ENCODE data around the gene FMNL2. TPM values are rescaled to one million over a fixed set of nuclear protein-coding genes. Genes with fewer than 3 reads are reported as not detected.
"Not testable (repeated sequence)": the region's sequence is repeated elsewhere in the genome, so short reads cannot be mapped to it uniquely, and the experiment has no call there.

FMNL2 gene
- total RNA-seq, 1 donor from 2014 or later = 24.7 TPM

DNA sequence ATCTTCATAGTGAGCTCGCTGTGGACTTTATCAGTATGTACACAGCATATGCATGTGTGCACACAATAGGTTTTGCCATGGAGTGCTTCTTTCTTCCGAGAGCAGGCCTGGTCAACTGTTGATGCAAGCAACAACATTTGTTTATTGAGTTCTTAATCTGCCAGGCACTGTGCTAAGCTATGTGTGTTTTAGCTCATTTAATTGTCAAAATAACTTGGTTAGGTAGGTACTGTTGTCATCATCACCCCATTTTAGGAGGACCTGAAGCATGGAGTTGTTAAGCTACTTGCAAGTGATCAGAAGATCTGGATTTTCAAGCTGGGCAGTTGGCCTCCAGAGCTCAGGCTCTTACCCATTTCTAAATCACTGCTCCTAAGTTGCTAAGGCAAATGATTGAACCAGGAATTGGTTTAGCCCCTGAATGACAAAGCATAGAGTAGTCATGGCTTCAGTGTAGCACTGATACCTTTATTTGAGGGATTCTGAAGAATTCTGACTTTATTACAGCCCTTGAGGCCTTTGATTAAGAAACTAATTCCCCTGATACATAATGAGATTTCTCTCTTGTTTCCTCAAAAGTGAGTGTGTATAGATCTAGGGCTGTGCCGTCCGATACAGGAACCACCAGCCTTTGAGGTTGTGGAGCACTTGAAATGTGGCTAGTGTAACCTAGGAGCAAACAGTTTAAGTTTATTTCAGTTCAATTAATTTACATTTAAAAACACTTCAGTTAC, 132.9 kb downstream of the FMNL2 start:
- peak; percentile 32 for DNase-seq (ENCODE audit: low read depth)
- no peaks in the 10 kb centered on the region for H3K36me3 ChIP-seq (ENCODE audit: control insufficient read depth, insufficient read depth, low read length)
- FAIRE-seq = no peak
- H3K27me3 ChIP-seq (ENCODE audit: control insufficient read depth, insufficient read depth, low read length) = no peaks in the 10 kb centered on the region
- no peak overlapping the region for H3K4me3 ChIP-seq (ENCODE audit: low read depth, low read length)
- TF ChIP-seq, protein P1, sequence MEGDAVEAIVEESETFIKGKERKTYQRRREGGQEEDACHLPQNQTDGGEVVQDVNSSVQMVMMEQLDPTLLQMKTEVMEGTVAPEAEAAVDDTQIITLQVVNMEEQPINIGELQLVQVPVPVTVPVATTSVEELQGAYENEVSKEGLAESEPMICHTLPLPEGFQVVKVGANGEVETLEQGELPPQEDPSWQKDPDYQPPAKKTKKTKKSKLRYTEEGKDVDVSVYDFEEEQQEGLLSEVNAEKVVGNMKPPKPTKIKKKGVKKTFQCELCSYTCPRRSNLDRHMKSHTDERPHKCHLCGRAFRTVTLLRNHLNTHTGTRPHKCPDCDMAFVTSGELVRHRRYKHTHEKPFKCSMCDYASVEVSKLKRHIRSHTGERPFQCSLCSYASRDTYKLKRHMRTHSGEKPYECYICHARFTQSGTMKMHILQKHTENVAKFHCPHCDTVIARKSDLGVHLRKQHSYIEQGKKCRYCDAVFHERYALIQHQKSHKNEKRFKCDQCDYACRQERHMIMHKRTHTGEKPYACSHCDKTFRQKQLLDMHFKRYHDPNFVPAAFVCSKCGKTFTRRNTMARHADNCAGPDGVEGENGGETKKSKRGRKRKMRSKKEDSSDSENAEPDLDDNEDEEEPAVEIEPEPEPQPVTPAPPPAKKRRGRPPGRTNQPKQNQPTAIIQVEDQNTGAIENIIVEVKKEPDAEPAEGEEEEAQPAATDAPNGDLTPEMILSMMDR (IDR thresholded peaks at IDR 0.05; ENCODE audit: insufficient read depth, low read length, severe bottlenecking) = no peak

DNA sequence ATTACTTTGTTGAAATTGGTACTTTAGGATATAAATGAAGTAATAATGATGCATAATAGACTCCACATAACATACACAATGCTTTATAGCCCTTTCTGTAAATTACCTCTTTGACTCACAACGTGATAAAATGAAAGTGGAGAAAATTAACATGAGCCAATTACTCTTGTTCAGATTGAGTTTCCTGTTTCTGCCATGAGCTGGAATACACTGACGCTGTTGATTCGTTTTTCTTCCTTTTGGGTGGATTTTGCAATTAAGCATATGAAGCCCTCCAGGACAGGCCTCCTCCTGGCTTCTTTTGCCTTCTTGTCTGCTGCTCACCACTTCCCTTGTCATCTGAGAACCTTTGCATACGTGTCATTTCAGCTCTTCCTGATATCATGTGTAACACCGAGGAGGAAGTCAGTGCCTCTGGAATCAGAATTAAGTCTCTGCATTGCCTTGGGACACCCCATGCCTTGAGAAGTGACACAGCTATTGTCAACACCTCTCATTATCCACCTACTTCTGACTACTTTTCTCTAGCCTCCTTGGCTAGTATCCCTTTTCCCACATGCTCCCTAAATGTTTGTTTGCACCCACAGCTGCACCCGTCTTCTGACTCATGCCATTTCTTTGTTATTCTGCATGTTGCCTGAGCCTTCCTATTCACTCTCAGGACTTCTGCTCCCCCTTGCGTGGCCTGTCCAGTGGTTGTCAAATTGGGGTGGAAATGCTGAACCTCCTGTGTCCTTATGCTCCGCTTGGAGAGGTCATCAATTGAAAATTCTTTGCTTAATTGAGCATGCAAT, 134.1 kb downstream of the FMNL2 start:
- no peaks in the 10 kb centered on the region for H3K27me3 ChIP-seq (ENCODE audit: control insufficient read depth, insufficient read depth, low read length)
- TF ChIP-seq, protein P1 (IDR thresholded peaks at IDR 0.05; ENCODE audit: insufficient read depth, low read length, severe bottlenecking) = peak; percentile 16
- peak; percentile 78 for DNase-seq (ENCODE audit: low read depth)
- H3K4me3 ChIP-seq (ENCODE audit: low read depth, low read length) = no peak overlapping the region
- H3K36me3 ChIP-seq (ENCODE audit: control insufficient read depth, insufficient read depth, low read length) = no peaks in the 10 kb centered on the region
- FAIRE-seq = peak; percentile 95

- Histone ChIP-seq H3K36me3 (ENCODE audit: control insufficient read depth, insufficient read depth, low read length) (no peaks in the 10 kb centered on the region), H3K27me3 (ENCODE audit: control insufficient read depth, insufficient read depth, low read length) (no peaks in the 10 kb centered on the region), H3K4me3 (ENCODE audit: low read depth, low read length) (no peak overlapping the region)
- no peak for DNase-seq (ENCODE audit: low read depth)
- TF ChIP-seq, protein P1 (IDR thresholded peaks at IDR 0.05; ENCODE audit: insufficient read depth, low read length, severe bottlenecking) = no peak
- FAIRE-seq = no peak
Observed at GRCh38 chr2:152470861-152471854, 136.2 kb downstream of the FMNL2 start.

DNA sequence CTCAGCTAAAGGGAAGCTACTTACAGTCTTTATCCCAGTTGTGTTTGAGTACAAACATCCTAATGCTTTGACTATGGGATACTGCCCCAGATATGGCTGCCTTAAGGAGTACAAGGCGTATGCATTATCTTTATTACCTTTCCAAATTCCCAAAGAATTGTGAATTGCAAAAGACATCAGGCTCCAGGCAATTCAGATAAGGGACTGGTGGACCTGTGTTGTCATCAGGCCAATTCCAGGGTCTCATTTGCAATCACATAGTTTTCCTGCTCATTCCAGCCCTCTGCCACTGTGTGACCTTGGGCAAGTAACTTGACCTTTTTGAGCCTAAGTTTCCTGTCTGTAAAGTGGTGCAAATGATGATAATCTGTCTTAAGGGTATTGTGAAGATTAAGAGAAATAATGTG, 137.5 kb downstream of the FMNL2 start:
- Histone ChIP-seq H3K4me3 (ENCODE audit: low read depth, low read length) (no peak overlapping the region), H3K36me3 (ENCODE audit: control insufficient read depth, insufficient read depth, low read length) (no peaks in the 10 kb centered on the region), H3K27me3 (ENCODE audit: control insufficient read depth, insufficient read depth, low read length) (no peaks in the 10 kb centered on the region)
- FAIRE-seq (no peak), DNase-seq (ENCODE audit: low read depth) (no peak)
- TF ChIP-seq, protein P1 (IDR thresholded peaks at IDR 0.05; ENCODE audit: insufficient read depth, low read length, severe bottlenecking) = no peak

- peak; percentile 73 for DNase-seq (ENCODE audit: low read depth)
- TF ChIP-seq, protein P1 (IDR thresholded peaks at IDR 0.05; ENCODE audit: insufficient read depth, low read length, severe bottlenecking) = no peak
Observed at GRCh38 chr2:152473151-152473857, 138.3 kb downstream of the FMNL2 start.

DNA sequence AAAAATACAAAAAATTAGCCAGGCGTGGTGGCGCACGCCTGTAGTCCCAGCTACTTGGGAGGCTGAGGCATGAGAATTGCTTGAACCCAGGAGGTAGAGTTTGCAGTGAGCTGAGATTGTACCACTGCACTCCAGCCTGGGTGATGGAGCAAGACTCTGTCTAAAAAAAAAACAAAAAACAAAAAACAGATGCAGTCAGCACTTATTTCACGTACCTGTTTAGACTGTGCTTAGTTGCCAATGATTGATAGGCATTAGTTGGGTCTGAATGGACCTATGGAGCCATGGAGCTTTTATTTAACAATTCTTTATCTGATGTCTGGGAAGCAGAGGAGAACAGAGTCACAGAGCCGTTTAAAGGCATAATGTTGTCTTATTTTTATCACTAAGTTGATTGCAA, 139.5 kb downstream of the FMNL2 start:
- H3K36me3 ChIP-seq (ENCODE audit: control insufficient read depth, insufficient read depth, low read length); H3K27me3 ChIP-seq (ENCODE audit: control insufficient read depth, insufficient read depth, low read length); H3K4me3 ChIP-seq (ENCODE audit: low read depth, low read length); FAIRE-seq; DNase-seq (ENCODE audit: low read depth): not testable (repeated sequence)

More at GRCh38 chr2:152473151-152473857, 138.3 kb downstream of the FMNL2 start:
- Histone ChIP-seq H3K4me3 (ENCODE audit: low read depth, low read length) (no peak overlapping the region), H3K27me3 (ENCODE audit: control insufficient read depth, insufficient read depth, low read length) (no peaks in the 10 kb centered on the region), H3K36me3 (ENCODE audit: control insufficient read depth, insufficient read depth, low read length) (no peaks in the 10 kb centered on the region)
- FAIRE-seq = no peak
